NT2/D1 (cell line): ENCODE results near the gene TSPAN14.

Experiments
- DNase-seq: peaks from one replicate; pipeline ENCODE4 v3.0.0-alpha.2; 2011; ENCODE audit warnings: low read depth, low spot score
- H3K27me3 ChIP-seq: 2 replicates; pipeline ENCODE4 v1.6.0; 2011; ENCODE audit warnings: mild to moderate bottlenecking; ENCODE audit not compliant: insufficient read length, insufficient read depth
- H3K36me3 ChIP-seq: 2 replicates; pipeline ENCODE4 v1.6.1; 2011; ENCODE audit warnings: mild to moderate bottlenecking, low read length, mixed read lengths; ENCODE audit not compliant: insufficient read depth, insufficient read length
- H3K4me1 ChIP-seq: 2 replicates; pipeline ENCODE4 v1.5.1; 2011; ENCODE audit not compliant: insufficient read depth, insufficient read length
- H3K4me3 ChIP-seq: 2 replicates; pipeline ENCODE4 v1.5.1; 2011; ENCODE audit warnings: low read depth; ENCODE audit not compliant: insufficient read length
- H3K9ac ChIP-seq: 2 replicates; pipeline ENCODE4 v1.6.0; 2011; ENCODE audit warnings: low read depth; ENCODE audit not compliant: insufficient read length
- H3K9me3 ChIP-seq: 2 replicates; pipeline ENCODE4 v1.5.1; 2011; ENCODE audit warnings: mild to moderate bottlenecking, low read length; ENCODE audit not compliant: insufficient read depth
- SUZ12 ChIP-seq: IDR thresholded peaks from 2 replicates; pipeline ENCODE4 v1.6.1; 2011; ENCODE audit not compliant: insufficient read length, insufficient read depth; ENCODE audit errors: extremely low read depth
- YY1 ChIP-seq: IDR thresholded peaks from 2 replicates; pipeline ENCODE4 v1.6.1; 2011; ENCODE audit not compliant: insufficient read length, insufficient read depth
- ZNF274 ChIP-seq: IDR thresholded peaks from 2 replicates; pipeline ENCODE4 v1.6.1; 2011; ENCODE audit warnings: mild to moderate bottlenecking, low read depth, low read length

The TSPAN14 gene

DNA sequence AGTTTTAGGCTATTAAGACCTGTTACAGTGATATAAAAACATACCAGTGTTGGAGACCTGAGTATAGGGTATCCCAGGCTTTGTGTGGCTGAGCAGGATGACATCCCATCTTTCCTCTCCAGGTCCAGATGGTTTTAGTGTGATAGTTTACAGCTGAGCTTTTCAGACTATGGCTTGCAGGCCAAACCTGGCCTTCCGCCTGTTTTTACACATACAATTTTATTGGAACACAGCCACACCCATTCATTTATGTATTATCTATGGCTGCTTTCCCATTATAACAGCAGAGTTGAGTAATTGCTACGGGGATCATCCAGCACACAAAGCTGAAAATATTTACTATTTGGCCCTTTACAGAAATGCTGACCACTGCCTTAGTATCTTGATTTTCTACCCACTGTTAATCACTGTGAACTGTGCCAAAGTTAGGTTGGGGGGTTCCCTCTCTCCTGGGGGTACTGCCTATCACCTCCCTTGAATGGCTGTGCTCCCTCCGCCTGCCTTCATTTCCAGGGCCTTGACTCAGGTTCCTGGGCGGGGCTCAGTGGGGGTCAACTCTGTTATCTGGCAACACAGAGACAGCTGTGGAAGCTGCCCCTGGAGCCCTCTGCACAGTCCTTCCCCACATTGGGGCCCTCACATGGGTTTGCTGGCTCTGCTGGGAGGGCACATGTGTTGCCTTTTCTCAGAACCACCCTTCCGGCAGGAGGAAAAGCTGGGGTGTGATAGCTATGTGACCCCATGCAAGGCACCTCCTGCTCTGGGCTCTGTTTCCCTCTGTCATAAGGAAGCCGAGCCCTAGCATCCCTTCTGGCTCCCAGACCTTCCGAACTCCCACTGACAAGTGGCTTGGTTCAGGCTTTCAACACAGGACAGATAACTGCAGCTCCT is 43.3 kb downstream of the TSPAN14 start:
- peak overlapping the region; percentile 16 for H3K9ac ChIP-seq
- no peaks in the 10 kb centered on the region for H3K27me3 ChIP-seq
- peaks cover 23% of the 10 kb centered on the region for H3K4me1 ChIP-seq
- no peak for DNase-seq
- H3K4me3 ChIP-seq, result no peak overlapping the region
- H3K36me3 ChIP-seq, result peaks cover 7% of the 10 kb centered on the region
- no peak for TF ChIP-seq SUZ12
- no peak for TF ChIP-seq ZNF274
- TF ChIP-seq YY1, result no peak
- H3K9me3 ChIP-seq, result no peaks in the 10 kb centered on the region

DNA sequence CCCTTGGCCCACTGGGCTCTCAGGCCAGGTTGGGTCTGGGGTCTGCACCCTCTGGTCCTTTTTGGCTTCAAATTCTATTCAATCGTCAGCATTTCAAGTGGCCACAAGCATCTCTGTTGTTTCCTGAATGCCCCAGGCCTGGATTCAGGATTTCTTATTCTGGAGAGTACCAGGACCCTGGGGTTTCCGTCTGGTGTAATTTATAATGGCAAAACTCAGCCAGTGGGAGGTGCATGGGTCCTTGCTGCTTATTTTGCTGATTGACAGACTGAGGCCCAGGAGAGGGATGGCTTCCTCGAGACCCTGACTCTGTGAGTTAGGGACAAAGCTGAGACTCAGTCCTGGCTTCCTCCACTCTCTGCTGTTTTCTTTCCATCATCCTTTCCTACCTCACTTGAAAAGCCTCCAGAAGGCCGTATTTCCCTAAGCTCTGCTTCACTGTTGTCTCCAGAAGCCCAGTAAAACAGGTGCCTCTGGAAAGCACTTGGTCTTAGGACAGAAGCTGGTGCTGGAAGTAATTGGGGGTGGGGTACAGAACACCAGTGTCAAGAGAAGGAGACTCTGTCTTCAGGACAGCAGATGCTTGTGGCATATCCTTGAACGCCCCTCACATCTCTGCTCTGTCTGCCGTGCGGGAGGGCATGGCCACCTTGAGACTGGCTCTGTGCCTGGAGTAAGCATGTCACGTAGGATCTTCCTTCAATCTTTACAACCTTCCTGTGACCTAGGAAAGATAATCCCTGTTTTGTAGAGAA is 44.1 kb downstream of the TSPAN14 start:
- H3K4me1 ChIP-seq, result peaks cover 29% of the 10 kb centered on the region
- peaks cover 7% of the 10 kb centered on the region for H3K36me3 ChIP-seq
- H3K9me3 ChIP-seq, result no peaks in the 10 kb centered on the region
- no peaks in the 10 kb centered on the region for H3K27me3 ChIP-seq
- TF ChIP-seq ZNF274, result no peak
- TF ChIP-seq SUZ12, result no peak
- TF ChIP-seq YY1, result no peak
- no peak overlapping the region for H3K4me3 ChIP-seq
- peak overlapping the region; percentile 16 for H3K9ac ChIP-seq
- DNase-seq, result no peak

DNA sequence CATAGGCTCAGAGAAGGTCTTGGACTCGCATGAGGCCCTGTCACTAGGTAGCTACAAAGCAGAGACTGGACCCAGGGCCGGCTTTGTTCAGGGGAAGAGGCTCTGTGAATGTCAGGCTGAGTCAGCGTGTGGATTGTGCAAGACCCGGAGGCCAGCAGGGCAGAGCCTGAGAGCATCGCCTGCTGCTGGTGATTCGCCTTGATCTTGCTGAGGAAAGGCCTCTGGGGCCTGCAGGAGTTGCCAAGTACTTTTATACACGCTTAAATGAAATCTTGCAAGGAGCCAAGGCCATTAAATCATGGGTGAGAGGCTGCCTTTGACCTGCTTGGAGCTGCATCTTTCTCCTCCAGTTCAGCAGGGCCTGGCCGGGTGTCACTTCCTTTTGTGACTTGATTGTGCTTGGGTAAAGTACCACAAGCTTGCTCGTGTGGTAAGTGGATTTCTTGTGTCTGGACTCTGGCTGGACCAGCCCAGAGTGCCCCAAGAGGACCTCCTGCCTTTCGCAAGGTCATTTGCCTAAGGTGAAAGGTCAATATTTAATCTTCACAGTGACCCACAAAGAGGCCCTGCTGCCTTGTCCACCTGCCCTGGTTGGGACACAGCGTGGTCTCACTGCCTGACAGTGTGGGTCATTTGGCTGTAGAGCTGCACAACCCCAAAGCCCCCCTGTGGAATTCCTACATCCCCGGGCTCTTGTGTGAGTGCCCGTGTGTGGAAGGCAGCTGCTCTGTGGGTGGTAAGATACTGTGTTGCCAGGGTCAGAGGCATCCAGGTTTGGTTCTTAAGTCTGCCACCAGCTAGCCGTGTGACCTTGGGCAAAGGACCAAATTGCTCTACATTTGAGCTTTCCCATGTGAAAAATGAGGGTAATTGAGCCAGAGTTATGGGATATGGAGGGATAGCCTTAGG is 45.0 kb downstream of the TSPAN14 start:
- Histone ChIP-seq H3K9me3 (no peaks in the 10 kb centered on the region), H3K36me3 (peaks cover 7% of the 10 kb centered on the region), H3K9ac (no peak overlapping the region), H3K4me1 (peaks cover 29% of the 10 kb centered on the region), H3K27me3 (no peaks in the 10 kb centered on the region), H3K4me3 (no peak overlapping the region)
- DNase-seq, result peak; percentile 42
- TF ChIP-seq SUZ12 (no peak), ZNF274 (no peak), YY1 (no peak)

DNA sequence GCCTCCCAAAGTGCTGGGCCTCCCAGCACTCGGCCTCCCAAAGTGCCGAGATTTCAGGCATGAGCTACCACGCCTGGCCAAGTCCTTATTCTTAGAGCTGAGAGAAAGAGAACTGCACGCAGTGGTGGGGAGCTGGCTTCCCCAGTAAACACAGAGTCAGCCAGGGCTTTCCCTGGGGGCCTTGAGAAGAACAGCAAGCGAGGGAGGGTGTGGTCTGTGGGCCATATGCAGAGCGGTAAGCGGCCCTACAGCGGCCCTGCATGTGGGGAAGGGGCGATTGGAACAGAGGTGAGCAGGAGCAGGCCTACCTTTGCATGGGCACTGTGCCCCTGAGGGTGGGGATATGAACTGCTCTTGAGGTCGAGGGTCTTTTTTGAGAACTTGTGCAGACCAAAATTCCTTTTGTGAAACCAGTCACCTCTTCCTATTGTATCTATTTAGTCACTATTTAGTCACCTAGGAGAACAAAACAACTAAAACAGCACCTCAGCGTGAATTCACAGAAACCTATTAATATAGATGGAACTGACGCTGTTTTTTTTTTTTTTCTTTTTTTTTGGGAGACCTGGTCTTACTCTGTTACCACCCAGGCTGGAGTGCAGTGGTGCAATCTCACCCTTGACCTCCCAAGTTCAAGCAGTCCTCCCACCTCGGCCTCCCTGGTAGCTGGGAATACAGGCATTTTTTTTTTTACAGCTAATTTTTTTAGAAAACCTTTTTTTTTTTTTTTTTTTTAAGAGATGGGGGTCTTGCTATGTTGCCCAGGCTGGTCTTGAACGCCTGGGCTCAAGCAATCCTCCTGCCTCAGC is 46.7 kb downstream of the TSPAN14 start:
- no peaks in the 10 kb centered on the region for H3K27me3 ChIP-seq
- no peak overlapping the region for H3K9ac ChIP-seq
- DNase-seq, result no peak
- no peaks in the 10 kb centered on the region for H3K9me3 ChIP-seq
- H3K36me3 ChIP-seq, result peaks cover 6% of the 10 kb centered on the region
- no peak for TF ChIP-seq YY1
- H3K4me1 ChIP-seq, result peaks cover 29% of the 10 kb centered on the region
- H3K4me3 ChIP-seq, result no peak overlapping the region

DNA sequence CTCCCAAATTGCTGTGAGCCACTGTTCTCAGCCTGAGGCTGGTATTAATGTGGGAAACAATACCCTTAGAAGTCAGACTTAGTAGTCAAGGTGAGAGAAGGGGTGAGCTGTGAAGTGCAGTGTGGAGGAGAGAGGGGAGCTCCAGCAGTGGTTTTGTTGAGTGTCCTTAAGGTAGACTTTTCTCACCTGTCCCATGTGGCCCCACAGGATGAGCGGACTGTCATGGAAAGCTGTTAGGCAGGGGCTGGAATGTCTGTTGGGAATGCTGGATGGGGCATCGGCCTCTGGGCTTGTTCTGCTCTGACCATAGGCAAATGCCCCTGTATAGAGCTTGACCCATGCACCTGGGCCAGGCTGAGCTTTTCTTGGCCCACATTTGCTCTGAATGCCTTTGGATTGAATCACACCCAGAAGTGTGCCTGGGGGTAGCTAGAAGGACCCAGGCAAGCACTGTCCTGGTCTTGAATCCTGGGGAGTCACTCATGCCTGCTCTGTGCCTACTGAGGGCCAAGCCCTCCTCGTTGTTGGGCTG is 47.3 kb downstream of the TSPAN14 start:
- Histone ChIP-seq H3K4me3 (no peak overlapping the region), H3K9ac (no peak overlapping the region), H3K27me3 (no peaks in the 10 kb centered on the region), H3K36me3 (peaks cover 6% of the 10 kb centered on the region), H3K9me3 (no peaks in the 10 kb centered on the region), H3K4me1 (peaks cover 29% of the 10 kb centered on the region)
- TF ChIP-seq YY1, result no peak
- TF ChIP-seq ZNF274, result no peak
- no peak for TF ChIP-seq SUZ12
- DNase-seq, result no peak

DNA sequence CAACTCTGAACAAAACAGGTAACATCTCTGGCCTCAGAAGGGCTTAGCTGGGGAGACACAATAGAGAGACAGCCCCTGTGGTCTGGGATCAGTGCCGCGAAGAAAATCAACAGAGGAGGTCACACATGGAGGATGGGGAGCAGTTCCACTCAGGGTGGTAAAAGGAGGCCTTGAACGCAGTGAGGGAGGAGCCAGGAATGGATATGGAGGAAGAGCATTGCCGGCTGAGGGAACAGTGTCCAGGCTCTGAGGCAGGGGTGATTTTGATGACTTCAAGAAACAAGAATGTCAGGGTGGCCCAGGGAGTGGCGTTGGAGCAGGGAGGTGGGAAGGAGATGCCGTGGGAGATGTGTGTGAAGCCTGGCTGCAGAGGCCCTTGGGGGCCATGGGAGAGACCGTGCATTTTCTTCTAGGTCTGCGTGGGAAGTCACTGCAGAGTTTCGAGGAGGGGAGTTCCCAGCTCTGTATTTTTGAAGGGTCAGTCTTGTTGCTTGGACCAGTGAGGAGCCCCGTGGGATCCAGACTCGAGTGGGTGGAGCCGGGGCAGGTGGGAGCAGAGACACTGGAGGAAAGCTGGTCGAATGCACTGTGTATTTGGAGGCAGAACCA is 47.9 kb downstream of the TSPAN14 start:
- no peak for TF ChIP-seq SUZ12
- TF ChIP-seq ZNF274, result no peak
- no peak for TF ChIP-seq YY1
- Histone ChIP-seq H3K9ac (no peak overlapping the region), H3K4me3 (no peak overlapping the region), H3K27me3 (no peaks in the 10 kb centered on the region), H3K36me3 (peaks cover 9% of the 10 kb centered on the region), H3K9me3 (no peaks in the 10 kb centered on the region), H3K4me1 (peaks cover 29% of the 10 kb centered on the region)
- DNase-seq, result no peak
